Hematopoietic multipotent progenitor cell treated with erythropoietin and hydrocortisone succinate and interleukin-3 and kit ligand, for 6 days (in vitro differentiated cells): Measurements from ENCODE around the gene THRB.

ENCODE experiments used
- DNase-seq: peaks from one replicate; pipeline ENCODE4 v3.0.0-alpha.2; 2015

THRB gene

DNA sequence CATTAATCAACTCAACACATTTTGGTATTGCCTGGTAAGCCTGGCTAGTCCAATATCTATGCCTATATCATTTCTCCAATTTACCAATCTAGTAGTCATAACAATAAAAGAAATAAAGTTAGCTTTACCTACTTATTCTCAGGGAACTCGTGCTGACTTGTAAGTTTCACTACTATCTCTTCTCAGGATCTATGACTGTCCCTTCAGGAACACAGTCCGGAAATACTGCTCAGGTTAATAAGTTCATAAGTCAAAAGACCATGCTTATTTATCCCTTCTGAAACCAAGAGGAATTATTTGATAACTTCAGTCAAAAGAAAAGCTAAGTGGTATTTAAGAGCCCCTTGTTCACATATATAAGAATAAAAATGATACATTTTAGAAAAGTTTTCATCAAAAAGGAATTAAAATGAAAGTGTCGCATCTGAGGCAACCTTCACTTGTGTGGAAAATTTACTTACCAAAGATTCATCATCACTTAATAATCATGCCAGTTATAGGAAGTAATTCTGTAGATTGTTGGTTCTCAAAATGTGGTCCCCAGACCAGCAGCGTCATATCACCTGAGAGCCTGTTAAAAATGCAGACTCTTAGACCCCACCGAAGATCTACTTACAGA is 15.5 kb upstream of the THRB start:
- no peak for DNase-seq

DNA sequence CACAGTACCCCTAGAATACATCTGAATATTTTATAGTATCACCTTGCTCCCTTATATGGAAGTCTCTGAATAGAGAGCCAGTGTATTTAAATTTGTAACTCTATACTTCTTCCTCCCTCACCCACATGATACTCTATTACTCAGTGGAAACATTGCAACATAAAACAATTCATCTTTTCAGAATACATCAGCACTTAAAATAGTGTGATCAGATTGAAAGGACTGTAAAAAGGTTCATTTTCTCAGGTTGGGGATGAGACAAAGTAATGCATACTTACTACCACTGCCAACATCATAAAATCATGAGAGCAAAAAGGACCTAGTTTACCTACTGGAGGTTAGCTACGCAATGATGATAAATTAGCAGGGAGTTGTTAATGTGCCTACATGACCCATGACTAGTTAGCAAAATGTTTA is 13.8 kb upstream of the THRB start:
- DNase-seq, result no peak

DNA sequence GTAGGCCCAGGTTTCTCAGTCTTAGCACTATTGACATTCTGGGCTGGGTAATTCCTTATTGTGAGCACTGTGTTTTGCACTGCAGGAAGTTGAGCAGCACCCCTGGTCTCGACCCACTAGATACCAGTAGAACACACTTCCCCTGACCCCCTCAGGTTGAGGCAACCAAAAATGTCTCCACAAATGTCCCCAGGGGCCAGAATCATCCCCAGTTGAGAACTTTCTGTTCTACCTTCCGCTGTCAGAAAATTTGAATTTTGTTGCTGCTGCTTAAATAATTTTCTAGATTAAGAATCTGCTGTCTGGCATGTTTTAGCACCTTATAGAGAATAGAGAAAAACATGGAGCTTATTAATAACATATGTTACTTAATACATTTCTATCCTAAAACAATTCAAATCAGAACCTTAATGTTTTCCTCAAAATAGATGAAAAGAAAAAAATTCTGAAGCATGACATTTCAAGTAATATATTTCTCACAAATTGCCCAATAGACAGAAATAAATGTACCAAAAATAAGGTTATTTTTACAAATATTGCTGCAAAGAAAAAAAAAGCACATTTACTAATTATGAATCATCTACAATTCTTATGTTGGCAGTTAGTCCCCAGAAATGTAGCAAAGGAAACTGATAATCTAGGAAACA is 13.2 kb upstream of the THRB start:
- no peak for DNase-seq

DNA sequence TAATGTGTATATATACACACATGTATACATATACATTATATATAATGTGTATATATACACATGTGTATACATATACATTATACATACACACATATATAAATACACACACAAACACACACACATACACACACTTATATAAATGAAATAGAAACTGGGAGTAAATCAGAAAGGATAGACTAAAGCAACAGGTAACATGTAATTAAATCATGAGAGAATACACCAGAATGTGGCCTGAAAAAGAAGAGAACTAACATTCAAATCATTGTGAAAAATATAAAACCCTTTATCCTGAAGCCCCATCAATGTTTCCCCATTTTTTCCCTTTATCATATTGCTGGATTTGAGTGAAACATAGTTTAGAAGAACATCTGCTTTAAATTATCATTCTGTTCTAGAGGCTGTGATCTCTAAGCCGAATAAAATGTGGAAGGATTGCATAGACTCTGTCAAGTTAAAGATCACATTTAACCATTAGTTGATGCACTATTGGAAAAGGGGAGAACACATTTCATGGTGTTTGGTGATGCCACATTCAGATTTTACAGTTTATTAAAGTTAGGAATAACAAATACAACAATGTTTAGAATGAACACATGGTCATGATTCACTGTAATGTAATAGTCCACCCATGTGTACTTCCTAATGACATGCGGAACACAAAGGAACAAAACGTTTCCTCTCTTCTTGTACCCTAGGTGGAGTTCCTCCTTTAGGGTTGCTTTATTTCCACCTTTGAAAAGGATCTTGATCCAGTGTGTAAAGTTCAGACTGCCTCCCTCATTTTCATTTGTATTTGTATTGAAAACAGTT is 12.5 kb upstream of the THRB start:
- DNase-seq, result no peak

DNA sequence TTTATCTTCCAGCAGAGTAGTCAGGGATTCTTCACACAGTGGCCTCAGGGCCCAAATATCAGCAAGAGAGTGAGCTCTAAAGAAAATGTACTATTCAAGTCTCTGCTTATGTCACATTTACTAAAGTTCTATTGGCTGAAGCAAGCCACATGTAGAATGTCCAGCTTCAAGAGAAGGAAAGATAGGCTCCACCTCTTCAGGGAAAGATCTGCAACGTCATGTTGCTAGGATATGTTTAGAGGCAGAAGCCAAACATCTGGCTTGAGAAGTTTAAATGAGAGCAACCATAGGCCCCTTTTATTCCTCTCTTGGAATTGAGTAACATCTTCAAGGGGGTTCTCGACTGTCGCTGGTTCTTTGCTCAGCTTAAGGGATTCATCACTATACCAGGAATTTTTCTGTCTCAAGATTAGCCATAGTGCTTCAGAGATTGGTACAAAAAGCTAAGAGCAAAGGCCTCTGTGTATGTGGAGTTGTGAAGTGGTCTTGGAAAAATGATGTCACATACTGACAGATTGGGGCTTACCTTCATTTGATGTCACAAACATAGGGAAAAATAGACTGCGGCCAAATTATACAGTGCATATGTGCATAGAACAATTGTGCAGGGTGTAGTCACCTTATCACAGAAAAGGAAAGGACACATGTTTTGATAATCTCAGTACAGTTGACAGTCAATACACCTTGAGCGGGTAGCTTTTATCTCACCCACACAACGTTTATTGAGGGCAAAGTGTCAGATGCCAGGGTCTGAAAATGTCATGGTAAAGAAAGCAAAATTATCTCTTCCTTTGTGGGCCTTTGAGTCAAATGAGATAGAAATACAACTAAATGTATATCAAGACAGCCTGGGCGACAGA is 11.3 kb upstream of the THRB start:
- DNase-seq, result peak; percentile 88

DNA sequence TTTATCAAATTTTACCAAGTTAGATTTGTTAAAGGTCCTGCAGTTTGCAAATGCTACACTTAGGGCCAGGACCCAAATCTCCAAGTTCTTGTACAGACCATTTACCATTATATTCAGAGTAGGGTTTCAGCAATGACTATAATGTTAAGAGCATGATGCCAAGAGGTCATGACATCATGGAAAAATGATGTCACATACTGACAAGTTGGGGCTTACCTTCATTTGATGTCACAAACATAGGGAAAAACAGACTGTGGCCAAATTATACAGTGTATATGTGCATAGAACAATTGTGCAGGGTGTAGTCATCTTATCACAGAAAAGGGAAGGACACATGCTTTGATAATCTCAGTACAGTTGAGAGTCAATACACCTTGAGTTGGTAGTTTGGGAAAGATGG is 10.1 kb upstream of the THRB start:
- DNase-seq, result peak; percentile 16

DNA sequence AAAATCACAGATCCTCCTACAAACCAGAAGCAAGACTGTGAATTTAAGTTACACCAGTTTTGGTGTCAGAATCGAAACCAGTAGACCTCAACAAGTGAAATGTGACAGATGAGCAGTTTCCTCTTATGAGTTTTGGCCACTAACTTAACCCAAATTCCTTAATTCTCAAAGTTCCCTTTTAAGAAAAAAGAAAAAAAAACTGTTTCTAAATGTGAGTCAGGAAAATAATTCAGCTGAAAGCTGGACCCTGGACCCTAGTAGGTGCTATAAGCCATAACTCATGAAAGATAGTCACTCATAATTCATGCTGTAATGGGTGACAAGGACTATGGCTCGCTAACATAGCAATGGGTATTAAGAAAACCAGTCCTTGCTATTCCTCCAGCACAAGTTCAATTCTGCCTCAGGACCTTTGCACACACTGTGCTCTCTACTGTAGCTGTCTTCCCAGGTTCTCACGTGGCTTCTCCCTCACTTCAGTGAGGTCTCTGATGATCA is 9.0 kb upstream of the THRB start:
- DNase-seq, result no peak

DNA sequence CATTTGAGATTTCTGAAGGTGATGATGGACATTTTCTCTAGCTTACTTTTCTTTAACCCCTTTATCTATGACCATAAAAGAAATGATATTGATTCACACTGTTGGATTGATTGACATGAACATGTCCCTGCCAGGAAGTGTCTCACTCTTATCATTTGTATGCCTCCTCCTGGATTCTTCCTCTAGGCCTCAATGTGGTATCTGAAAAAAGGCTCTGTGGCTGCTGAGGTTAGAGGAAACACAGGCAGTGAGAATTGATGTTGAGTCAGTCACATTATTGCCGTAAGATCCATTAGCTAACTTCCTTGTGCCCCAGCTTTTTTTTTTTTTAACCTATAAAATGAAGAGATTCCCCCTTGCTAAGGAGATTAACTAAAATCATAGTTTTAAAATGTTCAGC is 8.0 kb upstream of the THRB start:
- peak; percentile 71 for DNase-seq

DNA sequence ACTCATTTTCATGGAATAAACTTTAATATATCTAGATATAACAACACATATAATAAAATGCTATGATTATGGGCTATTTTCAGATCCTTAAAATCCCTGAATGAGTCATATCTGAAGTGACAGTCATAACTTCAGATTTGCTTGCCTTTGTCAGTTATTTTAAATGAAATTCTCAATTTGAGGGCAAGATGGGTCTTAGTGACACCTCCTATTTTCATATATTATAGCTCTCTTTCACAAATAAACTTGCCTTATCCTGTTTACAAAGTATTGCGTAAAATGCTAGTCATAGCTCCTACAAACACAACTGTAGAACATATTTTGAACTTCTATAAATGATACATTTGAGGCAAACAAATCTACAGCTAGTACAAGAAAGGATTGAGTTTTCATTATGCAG is 6.2 kb upstream of the THRB start:
- DNase-seq, result no peak

DNA sequence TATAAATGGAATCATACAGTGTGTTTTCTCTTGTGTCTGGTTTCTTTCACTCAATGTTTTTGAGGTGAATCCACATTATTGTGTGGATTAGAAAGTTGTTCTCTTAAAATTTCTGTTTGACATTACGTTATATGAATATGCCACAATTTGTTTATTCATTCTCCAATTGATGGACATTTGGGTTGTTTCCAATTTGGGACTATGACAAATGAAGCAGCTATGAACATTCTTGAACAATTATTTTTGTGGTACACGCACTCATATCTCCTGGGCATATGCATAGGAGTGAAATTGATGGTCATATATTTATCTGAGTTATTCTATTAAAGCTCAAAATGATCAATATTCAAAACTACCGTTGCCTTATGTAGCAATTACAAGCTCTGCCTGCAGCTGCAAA is 5.3 kb upstream of the THRB start:
- DNase-seq, result no peak

DNA sequence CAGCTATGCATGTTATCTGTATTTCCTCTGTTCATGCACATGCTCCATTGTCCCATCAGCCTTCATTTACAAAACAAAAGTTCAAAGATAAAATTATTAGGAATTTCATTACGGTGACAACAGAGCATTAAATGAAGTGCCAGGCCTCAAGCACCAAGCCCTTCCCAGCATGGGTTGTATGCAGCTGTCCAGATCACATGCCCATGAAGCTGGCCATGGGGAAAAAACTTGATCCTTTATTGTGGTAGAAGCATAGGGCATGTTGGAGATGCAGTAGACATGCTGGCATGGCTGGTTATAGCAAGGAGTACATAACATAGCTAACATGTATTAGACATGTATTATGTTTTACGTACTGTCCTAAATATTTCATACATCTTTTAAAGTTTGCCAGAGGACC is 4.1 kb upstream of the THRB start:
- no peak for DNase-seq

DNA sequence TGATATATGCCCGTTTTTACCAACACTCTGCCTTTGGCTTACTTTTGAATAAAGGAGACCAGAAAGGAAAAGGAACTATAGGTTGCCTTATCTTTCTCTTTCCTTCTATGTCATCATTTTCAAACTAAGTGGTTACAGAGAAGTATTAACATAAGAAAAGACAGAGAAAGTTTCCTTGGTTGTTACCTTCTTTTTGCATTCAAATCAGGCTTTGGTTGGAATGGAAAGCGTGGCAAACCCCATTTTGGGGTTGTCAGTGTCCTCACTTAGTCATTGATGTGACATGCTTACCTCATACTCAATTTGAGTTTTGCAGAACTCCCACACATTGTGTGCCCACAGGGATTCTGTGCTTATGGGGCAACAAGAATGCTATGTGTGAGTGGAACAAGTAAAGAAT is 3.7 kb upstream of the THRB start:
- DNase-seq, result no peak

DNA sequence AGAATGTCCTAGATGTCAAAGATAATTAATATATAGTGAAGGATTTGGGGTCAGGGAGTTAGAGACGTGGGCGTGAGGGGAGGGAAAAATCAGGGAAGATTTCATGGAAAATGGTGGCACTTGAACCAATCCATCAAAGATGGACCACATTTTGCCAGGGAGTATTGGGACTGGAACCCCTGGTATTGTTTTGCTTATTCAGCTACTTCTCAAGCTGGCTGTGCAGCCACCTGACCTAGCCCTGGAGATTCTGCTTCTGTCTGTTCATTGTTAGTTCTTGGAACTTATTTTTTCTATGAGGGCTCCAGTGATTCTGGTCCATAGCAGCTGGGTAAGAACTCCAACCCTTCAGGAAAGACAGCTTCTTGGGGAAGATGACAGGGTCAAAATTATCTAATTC is 3.3 kb upstream of the THRB start:
- no peak for DNase-seq

DNA sequence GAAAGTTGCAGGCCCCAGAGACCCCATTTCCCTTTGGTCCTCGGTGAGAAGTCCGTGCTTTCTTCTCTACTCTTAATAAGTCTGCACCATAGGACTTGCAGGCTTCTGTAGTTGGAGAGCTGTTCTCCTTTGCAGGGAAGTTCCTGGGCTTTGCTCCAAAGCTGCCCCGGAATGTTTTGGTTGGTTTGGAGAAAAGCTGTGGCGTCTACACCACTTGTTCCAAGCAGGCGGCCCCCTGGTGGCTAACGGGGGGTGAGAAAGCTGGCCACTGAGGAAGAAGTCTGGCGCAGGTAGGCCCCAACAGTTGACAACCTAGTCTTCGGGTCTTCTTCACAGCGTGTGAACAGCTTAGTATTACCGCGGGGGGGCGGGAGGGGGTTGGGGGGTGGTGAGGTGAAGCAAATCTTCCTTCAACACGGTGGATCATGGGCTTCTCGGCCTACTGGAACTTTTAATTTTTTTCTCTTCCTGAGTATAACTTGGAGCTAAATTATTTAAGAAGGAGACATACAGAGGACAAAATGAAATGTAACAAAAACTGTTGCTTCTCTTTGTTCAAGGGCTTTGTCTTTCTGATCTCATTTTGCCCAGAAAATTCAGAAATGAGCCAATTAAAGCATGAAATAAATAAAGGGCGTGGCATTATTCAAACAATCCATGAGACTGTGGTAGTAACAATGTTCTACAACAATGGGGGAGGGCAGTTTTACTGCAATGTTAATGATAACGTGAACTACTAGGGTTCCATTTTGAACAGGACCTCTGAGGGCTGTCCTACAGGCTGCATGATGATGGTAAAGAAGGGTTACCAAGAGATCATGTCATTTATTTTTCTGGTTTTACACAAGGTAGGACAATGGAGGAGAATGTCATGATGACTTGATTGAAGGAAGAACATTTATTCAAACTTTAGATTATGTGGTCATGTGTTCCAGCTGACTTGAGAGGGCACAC is 2.2 kb upstream of the THRB start:
- peak; percentile 79 for DNase-seq

DNA sequence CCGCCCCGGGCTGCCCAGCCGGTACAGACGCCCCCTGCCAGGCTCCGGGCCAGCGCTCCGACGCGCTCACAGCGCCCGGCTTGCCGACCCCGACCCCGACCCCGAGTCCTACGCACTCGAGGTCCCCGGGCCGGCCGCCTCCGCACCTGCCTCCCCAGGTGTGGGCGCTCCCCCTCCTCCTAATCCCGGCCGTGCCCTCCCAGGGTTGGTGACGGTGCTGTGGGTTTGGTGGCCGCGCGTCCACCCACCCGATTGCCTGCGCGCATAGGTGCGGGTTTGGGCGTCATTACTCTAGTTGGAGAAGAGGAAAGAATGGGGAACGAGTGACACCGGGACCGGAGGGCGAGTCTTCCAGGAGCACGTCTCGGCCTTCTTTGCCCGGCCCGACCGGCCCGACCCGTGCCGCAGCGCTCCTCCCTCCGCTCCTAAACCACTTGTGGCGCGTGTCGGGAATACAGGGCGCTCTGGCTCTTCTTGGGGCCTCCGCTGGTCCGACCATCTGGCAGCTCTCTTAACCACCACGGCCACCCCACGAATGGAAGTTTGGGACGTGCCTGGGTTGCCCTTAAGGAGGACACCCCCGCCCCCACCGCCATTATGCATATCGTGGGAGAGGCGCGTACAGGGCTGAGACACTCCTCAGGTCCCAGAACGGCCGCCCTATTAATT is 810 bp upstream of the THRB start:
- peak; percentile 79 for DNase-seq

DNA sequence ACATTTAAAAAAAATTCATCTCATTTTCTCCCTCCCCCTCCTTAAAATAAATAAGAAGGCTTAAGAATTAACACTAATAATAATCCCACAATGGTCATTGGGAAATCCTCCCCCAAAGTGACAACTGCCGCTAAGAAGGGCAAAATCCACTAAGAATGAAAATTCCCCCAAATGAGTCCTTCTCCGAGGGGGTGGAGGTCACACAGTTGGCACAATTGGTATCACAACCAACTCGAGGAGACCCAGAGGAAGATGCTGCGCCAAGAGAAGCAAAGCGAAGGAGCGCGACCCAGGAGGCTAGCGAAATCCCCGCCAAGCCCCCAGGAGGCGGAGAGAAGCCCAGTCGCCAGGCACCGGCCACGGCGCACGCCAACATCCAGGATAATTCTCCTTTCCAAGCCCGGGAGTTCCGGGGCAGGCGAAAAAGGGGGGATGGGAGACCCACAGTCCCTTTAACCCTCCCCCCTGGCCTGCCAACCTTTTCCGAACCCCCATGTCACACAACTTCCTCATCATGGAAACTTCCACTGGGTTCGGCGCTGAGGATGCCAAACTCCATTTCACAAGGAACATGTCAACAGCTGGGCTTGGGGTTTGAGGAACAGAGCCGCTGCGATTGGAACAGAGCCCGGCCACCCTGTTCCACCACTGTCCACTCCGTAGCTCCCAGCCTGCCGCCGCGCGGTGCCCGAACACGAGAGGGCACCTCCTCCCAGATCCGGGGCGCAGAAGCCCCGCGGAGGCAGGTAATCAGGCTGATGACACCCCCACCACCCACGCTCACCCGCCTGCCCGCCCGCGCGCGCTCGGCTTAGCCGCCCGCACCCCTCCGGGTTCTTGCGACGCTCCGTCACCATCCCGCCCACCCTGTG is 668 bp downstream of the THRB start:
- peak; percentile 70 for DNase-seq

DNA sequence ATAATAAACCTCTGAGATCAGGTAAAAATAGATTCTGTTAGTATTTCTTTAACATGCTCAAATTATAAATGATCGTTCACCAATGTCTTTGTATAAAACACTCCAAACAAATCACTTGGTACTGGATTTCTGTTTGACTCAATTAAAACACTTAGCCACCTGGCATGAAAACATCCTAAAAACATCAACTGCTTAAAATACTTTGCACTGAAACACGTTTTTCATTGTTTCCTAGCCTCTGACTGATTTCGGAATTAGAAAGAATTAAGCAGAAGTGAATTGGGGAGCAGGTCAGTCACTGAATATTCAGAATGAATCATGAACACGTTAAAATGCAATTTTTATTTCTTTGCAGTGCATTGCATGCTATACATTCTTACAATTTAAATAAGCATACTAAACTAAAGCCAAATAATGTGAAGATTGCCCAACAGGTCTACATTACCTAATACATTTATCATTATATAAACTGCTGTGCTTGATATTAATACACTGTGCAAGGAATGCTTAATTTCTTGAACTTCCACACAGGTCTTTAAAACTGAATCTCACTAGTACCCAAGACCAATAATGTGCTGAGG is 1.6 kb downstream of the THRB start:
- DNase-seq, result no peak

DNA sequence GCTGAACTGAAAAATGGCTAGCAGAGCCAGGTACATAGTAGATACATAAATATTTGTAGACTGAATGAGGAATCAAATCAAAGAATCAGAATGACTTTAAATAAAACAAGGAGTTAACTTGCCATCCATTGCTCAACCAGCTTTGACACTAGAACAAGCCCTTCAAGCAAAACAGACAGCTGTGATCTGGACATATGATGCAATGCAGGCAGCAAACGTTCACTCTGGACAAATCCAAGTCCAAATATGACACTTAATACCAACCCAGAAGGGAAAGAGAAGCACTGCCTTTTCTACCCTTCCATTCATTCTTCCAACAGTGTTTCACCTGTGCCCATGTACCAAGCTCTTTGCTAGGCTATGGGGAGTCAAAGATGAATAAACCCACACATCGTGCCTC is 4.5 kb downstream of the THRB start:
- no peak for DNase-seq

DNA sequence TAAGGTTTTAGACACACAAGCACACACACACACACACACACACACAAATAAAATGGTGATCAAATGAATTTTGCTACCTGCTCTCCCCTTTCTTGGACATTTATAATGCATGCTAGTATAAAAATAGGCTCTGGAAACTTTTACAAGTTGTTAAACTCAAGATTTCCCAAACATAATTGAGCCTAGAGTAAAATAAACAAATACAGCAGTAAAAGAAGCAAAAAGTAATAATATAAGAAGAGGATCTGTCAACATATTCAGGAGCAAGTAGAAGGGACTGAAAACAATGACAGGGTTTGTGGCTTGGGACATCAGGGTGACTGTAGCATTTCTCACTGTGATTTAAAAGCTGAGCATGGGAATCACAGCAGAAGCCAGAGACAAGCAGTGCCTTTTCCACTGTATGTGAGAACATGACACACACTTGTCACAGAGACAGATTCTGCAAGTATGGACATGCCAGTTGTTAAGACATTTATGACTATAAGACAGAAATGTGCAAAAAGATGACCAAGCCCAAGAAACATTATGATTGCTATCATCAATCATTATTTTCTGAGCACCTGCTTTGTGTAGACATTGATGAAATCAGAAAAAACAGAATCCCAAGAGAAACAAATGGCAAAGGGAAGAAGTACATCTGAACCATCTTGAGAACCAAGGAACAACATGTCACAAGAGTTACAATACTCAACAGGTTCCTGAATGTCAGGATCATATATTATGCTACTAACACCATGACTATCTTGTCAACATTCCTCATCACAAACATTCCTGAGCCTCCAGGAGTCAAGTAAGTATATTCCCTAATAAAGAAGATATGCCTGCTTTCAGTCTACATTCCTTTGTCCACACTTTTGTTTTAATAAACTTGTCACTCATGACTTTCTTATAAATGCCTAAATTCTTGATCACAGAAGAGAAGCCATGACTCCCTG is 7.1 kb downstream of the THRB start:
- no peak for DNase-seq
